Upper lobe of left lung (tissue), 4 donors: ENCODE data around the gene AACS.

Source experiments
- EP300 ChIP-seq, 4 donors: sonication (generic); formaldehyde crosslinking; IDR thresholded peaks; one replicate each; pipeline ENCODE4 v1.5.1; 2017; ENCODE audit warnings: antibody characterized with exemption in 4 of 4, control low read depth in 2 of 4
- POLR2A ChIP-seq, 4 donors: fragments of 450-650 bp; IDR thresholded peaks; one replicate each; pipeline ENCODE4 v1.5.1; 2016 to 2017; ENCODE audit warnings: antibody characterized with exemption in 4 of 4, mild to moderate bottlenecking in 2 of 4
- POLR2AphosphoS5 ChIP-seq, 2 donors: sonication (generic); formaldehyde crosslinking; IDR thresholded peaks; one replicate each; pipeline ENCODE4 v1.5.1; 2017; ENCODE audit warnings: antibody characterized with exemption in 2 of 2
- TF ChIP-seq, protein P1 (sequence below), 6 experiments: fragments of 450-650 bp in 4 of 6; fragments of 200-600 bp in 2 of 6; sonication (generic) in 2 of 6; IDR thresholded peaks; one replicate each; pipeline ENCODE4 v1.5.1; 2016 to 2019; ENCODE audit warnings: antibody characterized with exemption in 6 of 6

DNA sequence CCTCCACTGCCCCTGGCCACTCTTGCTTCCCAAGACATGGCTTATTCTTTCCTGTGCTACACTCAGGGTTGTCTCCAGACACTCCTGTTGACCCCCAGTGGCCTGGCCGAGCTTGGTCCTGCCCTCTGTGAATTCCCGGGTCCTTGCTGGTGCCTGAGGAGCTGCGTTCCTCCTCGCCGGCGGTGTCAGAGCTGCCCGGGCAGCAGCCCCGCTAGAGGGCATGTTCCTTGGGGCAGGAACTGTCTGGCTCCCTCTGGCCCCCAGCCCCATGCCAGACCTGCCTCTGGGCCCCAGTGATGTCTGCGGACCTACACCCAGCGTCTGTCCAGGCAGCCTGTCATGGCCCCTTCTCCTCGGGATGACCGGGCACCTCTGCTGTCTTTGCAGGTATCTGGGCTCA is 68.4 kb downstream of the AACS start:
- TF ChIP-seq, protein P1, sequence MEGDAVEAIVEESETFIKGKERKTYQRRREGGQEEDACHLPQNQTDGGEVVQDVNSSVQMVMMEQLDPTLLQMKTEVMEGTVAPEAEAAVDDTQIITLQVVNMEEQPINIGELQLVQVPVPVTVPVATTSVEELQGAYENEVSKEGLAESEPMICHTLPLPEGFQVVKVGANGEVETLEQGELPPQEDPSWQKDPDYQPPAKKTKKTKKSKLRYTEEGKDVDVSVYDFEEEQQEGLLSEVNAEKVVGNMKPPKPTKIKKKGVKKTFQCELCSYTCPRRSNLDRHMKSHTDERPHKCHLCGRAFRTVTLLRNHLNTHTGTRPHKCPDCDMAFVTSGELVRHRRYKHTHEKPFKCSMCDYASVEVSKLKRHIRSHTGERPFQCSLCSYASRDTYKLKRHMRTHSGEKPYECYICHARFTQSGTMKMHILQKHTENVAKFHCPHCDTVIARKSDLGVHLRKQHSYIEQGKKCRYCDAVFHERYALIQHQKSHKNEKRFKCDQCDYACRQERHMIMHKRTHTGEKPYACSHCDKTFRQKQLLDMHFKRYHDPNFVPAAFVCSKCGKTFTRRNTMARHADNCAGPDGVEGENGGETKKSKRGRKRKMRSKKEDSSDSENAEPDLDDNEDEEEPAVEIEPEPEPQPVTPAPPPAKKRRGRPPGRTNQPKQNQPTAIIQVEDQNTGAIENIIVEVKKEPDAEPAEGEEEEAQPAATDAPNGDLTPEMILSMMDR (IDR thresholded peaks at IDR 0.05), result no peak
- TF ChIP-seq POLR2A (IDR thresholded peaks at IDR 0.05) (no peak), EP300 (IDR thresholded peaks at IDR 0.05) (no peak), POLR2AphosphoS5 (IDR thresholded peaks at IDR 0.05) (no peak)
